Tibial nerve (tissue), 4 donors: ENCODE data around the gene PRDM13.

Source experiments
- CTCF ChIP-seq, 5 experiments: fragments of 200-600 bp in 3 of 5; fragments of 450-650 bp in 2 of 5; sonication (generic) in 3 of 5; IDR thresholded peaks; one replicate each; pipeline ENCODE4 v1.5.1; 2016 to 2019; ENCODE audit warnings: antibody characterized with exemption in 5 of 5, mild to moderate bottlenecking in 3 of 5, moderate library complexity in 2 of 5
- EP300 ChIP-seq, 2 donors: sonication (generic); formaldehyde crosslinking; IDR thresholded peaks; one replicate each; pipeline ENCODE4 v1.6.1; 2017; ENCODE audit warnings: antibody characterized with exemption in 2 of 2, mild to moderate bottlenecking in 1 of 2
- POLR2A ChIP-seq, 2 donors: fragments of 450-650 bp; IDR thresholded peaks; one replicate each; pipeline ENCODE4 v1.6.1; 2017; ENCODE audit warnings: antibody characterized with exemption in 2 of 2, mild to moderate bottlenecking in 2 of 2, moderate library complexity in 2 of 2

DNA sequence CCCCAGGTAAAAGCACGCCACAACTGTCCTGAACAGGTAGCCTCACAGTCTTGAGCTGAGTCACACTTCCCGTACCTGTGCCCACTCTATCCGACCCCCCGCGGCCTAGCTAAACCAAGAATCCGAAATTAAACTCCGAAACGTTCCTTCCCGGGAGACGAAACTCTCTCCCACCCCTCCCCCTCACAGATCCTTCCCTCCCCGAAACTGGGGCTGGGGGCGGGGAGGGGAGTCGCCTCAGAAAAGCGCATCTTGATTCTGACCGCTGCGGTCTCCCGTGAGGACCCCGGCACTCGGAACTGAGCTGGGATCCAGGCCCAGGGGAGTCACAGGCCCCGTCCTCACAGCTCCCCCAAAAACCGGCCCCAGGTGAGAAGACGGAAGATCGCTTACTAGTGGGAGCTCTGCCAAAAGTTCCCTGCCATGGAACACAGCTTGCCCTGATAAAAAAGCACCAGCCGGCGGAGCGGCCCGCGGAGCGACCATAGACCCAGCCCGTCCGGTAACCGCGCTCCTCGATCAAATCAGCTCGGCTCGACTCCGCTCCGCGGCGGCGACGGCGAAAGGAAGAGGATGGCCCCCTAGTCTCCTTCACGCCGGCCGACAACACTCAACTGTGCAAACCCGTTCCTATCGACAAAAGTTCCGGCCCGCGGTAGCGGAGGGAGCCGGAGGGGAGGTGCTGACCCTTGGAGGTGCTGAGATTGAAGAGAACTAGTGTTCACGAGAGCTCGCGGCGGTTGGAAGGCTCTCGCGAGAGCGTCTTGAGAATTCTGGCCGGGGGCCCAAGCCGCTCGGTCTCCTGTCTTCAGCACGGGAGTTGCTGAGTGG is 38.3 kb upstream of the PRDM13 start, which contains the start of gene CCNC:
- TF ChIP-seq CTCF (IDR thresholded peaks at IDR 0.05) (no peak), POLR2A (IDR thresholded peaks at IDR 0.05) (peak in 1 of 2 donors; percentile 37), EP300 (IDR thresholded peaks at IDR 0.05) (peak; percentile 29 to 86)
